ENCODE results near the gene ECI2.

GRCh38 chr6:4093288-4093687 lies 42.1 kb downstream of the ECI2 start:
- TF ChIP-seq POLR2A (IDR thresholded peaks at IDR 0.05) (no peak), CTCF (IDR thresholded peaks at IDR 0.05) (no peak)
